Nephron progenitor cell (in vitro differentiated cells): ENCODE data around the gene ZNF593OS.

Experiments
- DNase-seq: peaks from one replicate; pipeline ENCODE4 v3.0.0; 2021
- H3K27ac Mint-ChIP-seq: 2 replicates; pipeline ENCODE4 v1.8.0; 2021; ENCODE audit warnings: mild to moderate bottlenecking, moderate library complexity, mixed read lengths
- H3K27me3 Mint-ChIP-seq: 2 replicates; pipeline ENCODE4 v1.8.0; 2021; ENCODE audit warnings: mild to moderate bottlenecking, low read depth, mixed read lengths; ENCODE audit not compliant: poor library complexity
- H3K36me3 Mint-ChIP-seq: 2 replicates; pipeline ENCODE4 v1.8.0; 2021; ENCODE audit warnings: low read depth, mixed read lengths
- H3K4me1 Mint-ChIP-seq: 2 replicates; pipeline ENCODE4 v1.8.0; 2021; ENCODE audit warnings: mixed read lengths
- H3K4me3 Mint-ChIP-seq: 2 replicates; pipeline ENCODE4 v1.8.0; 2021; ENCODE audit warnings: mild to moderate bottlenecking, moderate library complexity, mixed read lengths
- H3K9me3 Mint-ChIP-seq: 2 replicates; pipeline ENCODE4 v1.8.0; 2021; ENCODE audit warnings: mild to moderate bottlenecking, moderate library complexity, mixed read lengths
- CTCF ChIP-seq: fragments of 200-600 bp; sonication (generic); IDR thresholded peaks from 2 replicates; pipeline ENCODE4 v1.5.0; 2021; ENCODE audit warnings: antibody characterized with exemption

The ZNF593OS gene

GRCh38 chr1:26169669-26170471, 1.8 kb downstream of the ZNF593OS start, which contains the start of gene ZNF593:
Gene ZNF593, plus strand, starts transcription at chr1:26169908. Its CDS starts 76 bp downstream, at chr1:26169984.
- peak within 1 kb of the TSS; percentile 99 for H3K27ac Mint-ChIP-seq
- peaks cover 57% of the 10 kb centered on the region for H3K4me1 Mint-ChIP-seq
- TF ChIP-seq CTCF = peak; percentile 85
- DNase-seq = peak; percentile 90
- no peaks in the 10 kb centered on the region for H3K9me3 Mint-ChIP-seq
- H3K27me3 Mint-ChIP-seq = peaks cover 13% of the 10 kb centered on the region
- H3K4me3 Mint-ChIP-seq = peak within 1 kb of the TSS; percentile 89
- no peaks in the 10 kb centered on the region for H3K36me3 Mint-ChIP-seq

GRCh38 chr1:26169198-26169554, 2.5 kb downstream of the ZNF593OS start:
- Mint-ChIP-seq H3K4me1 (peaks cover 62% of the 10 kb centered on the region), H3K36me3 (no peaks in the 10 kb centered on the region), H3K4me3 (peak overlapping the region; percentile 89), H3K27me3 (peaks cover 17% of the 10 kb centered on the region), H3K27ac (peak overlapping the region; percentile 99), H3K9me3 (no peaks in the 10 kb centered on the region)
- no peak for TF ChIP-seq CTCF
- DNase-seq = no peak

- H3K27me3 Mint-ChIP-seq = peaks cover 17% of the 10 kb centered on the region
These were observed 3.0 kb downstream of the ZNF593OS start, which contains the start of gene C1orf232 for GRCh38 chr1:26168410-26169197. Gene C1orf232, minus strand, starts transcription at chr1:26168963. Its CDS starts 464 bp downstream, at chr1:26168499.

GRCh38 chr1:26166719-26167281, 4.8 kb downstream of the ZNF593OS start:
- no peak for DNase-seq
- H3K4me3 Mint-ChIP-seq = no peak overlapping the region
- no peaks in the 10 kb centered on the region for H3K9me3 Mint-ChIP-seq
- H3K36me3 Mint-ChIP-seq = no peaks in the 10 kb centered on the region
- TF ChIP-seq CTCF = no peak
- peaks cover 68% of the 10 kb centered on the region for H3K4me1 Mint-ChIP-seq
- peaks cover 32% of the 10 kb centered on the region for H3K27me3 Mint-ChIP-seq
- peak overlapping the region; percentile 9 for H3K27ac Mint-ChIP-seq

More at GRCh38 chr1:26168410-26169197, 3.0 kb downstream of the ZNF593OS start, which contains the start of gene C1orf232:
- H3K36me3 Mint-ChIP-seq = no peaks in the 10 kb centered on the region
- DNase-seq = peak; percentile 66
- peaks cover 62% of the 10 kb centered on the region for H3K4me1 Mint-ChIP-seq
- no peaks in the 10 kb centered on the region for H3K9me3 Mint-ChIP-seq
- peak within 1 kb of the TSS; percentile 99 for H3K27ac Mint-ChIP-seq
- no peak for TF ChIP-seq CTCF
- H3K4me3 Mint-ChIP-seq = peak within 1 kb of the TSS; percentile 89

- Mint-ChIP-seq H3K27me3 (peaks cover 32% of the 10 kb centered on the region), H3K36me3 (no peaks in the 10 kb centered on the region), H3K27ac (peak overlapping the region; percentile 98), H3K4me1 (peaks cover 60% of the 10 kb centered on the region), H3K9me3 (no peaks in the 10 kb centered on the region), H3K4me3 (peak overlapping the region; percentile 75)
- no peak for TF ChIP-seq CTCF
- DNase-seq = no peak
These were observed 6.5 kb downstream of the ZNF593OS start for GRCh38 chr1:26164861-26165842.
